GM19239 (cell line): ENCODE measurements around the gene TXNL1.
"Not testable (repeated sequence)": the region's sequence is repeated elsewhere in the genome, so short reads cannot be mapped to it uniquely, and the experiment has no call there.

ENCODE experiments used
- DNase-seq: peaks from one replicate; pipeline ENCODE4 v3.0.0; 2011; ENCODE audit warnings: low spot score; ENCODE audit not compliant: insufficient read length
- FAIRE-seq: peaks from 2 replicates; lab custom pipeline; 2011; peaks lifted over from hg19 to GRCh38; lab: Jason Lieb, UNC

TXNL1 gene

DNA sequence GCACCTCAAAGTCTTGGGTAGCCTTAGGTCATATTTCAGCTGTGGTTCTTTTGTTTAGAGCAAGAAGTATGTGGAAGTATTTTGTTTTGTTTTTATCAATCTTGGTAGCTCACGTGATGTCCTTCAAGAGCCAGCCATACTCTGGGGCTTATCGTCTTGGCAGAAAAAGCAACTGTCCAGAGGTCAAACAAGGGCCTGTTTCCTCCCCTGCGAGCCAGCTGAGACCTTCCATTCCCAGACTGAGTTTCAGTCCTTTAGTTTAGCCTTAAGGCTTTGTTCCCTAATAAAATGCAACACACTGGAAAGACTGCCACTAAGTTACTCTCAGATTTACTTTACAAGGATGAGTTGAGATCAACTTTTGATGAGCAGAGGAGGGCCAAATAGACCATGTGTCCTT lies 63.5 kb downstream of the TXNL1 start:
- FAIRE-seq: no peak
- no peak for DNase-seq

DNA sequence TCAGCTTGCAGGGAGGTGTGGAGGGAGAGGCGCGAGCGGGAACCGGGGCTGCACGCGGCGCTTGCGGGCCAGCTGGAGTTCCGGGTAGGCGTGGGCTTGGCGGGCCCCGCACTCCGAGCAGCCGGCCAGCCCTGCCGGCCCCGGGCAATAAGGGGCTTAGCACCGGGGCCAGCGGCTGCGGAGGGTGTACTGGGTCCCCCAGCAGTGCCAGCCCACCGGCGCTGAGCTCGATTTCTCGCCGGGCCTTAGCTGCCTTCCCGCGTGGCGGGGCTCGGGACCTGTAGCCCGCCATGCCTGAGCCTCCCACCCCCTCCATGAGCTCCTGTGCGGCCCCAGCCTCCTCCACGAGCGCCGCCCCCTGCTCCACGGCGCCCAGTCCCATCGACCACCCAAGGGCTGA lies 66.1 kb downstream of the TXNL1 start:
- FAIRE-seq, DNase-seq: not testable (repeated sequence)

DNA sequence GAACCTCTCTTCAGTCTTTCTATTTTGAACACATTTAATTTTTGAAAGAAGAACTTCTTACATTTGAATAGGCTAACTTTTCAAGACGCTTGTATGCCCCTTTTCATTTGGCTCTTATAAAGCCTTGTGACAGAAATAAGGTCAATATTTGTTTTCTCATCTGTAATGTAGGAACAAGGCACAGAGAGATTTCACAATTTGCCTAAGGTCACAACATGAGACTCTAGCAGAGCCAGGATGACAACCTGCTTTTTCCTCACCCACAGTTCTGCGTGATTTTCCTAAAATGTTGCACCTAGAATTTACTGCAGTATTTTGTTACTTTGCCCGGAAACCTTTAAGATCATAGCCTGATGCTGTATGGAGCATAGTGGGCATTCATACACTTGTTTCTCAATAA lies 67.4 kb downstream of the TXNL1 start:
- FAIRE-seq (no peak), DNase-seq (no peak)

DNA sequence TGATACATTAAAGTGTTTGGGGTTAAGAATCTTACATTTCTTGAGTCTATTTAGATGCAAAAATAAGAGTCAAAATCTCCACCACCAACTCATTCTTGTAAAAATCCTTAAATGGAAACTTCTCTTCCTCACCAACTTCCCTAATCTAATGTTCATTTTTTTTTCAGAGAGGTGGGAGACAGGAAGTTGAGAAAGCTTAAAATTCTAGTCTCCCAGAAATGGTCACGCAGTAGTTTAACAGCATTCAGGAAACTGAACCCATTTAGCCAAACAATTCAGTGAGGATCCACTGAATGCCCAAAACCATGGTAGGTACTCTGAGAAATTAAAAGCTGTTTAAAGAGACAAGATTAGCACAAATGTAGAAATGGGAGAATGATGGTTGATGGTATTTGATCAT lies 69.0 kb downstream of the TXNL1 start:
- no peak for FAIRE-seq
- DNase-seq: no peak

DNA sequence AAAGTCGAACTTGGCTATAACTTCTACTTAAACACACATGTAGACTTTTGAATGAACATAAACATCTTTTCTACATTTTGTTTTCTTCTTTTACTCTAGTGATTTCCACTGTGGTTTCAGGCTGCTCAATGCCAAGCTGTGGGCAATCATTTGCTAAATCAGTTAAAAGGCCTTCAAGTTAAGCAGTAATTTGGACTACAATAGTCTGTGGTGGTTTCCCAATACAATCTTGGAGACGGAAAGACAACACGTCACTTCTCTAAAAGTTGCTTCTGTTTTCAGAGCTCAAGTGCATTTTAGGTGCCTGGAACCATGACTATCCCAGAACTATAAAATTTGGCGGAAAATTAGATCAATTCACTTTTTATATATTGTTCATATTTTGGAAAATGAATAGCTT lies 69.4 kb downstream of the TXNL1 start:
- FAIRE-seq (no peak), DNase-seq (no peak)

DNA sequence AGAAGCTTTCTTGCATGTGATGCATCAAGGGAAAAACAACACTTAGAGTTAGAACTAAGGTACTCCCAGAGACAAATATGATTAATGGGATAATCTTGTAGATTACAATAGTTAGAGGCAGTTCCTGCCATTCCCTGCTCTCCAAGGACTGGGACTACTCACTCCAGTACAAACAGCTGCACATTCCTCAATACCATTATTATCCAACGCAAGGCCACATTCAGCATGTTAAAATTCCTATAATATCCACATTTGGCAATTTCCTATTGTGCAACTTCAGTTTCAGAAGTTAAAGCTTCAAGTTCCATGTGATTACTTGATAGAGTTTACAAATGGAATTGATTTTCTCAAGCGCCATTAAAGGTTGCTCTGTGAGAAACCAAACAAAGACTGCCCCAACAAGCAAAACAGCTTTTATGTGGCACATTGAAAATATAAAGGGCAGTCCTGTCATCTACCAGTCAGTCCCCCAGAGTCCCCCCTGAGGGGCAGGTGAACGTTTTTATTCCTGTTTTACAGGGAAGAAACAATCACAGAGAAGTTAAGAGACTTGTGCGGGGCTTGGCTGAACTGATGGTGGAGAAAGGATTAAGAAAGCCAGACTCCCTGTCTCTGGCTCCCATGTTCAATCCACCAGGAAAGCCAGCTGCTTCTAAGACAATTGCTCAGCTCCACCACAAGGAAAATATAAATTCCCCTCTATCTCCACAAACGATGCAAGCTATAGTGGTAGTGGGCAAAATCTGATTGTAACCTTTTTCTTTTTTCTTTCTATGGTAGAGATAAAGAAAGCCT lies 72.6 kb downstream of the TXNL1 start:
- DNase-seq (no peak), FAIRE-seq (no peak)

DNA sequence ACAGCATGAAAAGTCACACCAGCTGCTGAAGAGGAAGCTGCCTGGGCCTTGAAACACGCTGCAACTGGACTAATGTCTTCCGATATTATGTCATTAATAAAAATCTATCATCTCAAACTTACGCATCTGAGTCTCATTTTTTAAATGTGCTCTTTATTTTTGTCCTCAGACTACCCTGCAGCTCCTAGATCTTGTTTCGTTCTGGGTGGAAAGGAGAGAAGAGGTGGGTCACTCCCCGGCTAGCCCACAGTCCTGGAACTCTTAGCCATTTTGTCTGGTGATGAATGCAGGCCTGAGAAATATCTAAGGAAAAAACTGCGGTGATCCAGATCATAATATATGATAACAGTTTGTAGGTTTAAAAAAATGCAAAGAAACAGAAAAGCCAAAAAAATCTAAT lies 73.3 kb downstream of the TXNL1 start:
- FAIRE-seq (no peak), DNase-seq (no peak)

DNA sequence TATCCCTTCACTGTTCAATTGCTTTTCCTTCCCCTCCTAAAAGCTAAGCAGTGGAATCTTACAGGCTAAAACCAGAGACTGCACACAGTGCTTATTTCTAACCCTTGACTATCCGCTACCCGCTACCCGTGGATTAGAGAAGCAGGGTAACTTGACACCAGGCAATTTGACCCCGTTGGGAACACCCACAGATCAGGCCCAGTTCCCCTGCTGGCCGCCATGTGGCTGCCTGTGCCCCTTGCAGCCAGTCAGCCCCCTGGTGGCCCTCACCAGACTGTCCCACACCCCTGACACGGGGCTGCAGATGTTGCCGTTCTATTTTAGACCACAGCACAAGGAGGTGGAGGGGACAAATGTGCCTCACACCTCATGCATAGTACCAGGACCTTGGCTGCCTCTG lies 74.8 kb downstream of the TXNL1 start:
- no peak for DNase-seq
- no peak for FAIRE-seq

DNA sequence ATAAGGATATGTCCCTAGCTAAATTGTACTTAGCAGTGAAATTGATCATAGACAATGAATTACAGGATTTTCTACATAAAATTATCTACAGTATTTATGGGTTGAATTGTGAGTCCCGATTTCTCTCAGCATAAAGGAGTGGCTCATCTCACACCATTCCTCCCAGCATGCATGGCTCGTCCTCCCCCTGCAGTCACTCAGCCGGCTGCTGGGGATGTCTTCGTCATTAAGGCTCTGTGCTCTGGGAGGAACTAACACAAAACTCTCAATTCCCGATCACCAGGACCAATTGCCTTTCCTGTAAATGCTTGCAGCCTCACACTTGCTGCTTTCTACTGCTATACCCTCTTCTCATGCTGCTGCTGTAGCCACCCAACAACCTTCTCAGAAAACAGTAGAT lies 75.9 kb downstream of the TXNL1 start:
- DNase-seq: no peak
- FAIRE-seq: no peak

DNA sequence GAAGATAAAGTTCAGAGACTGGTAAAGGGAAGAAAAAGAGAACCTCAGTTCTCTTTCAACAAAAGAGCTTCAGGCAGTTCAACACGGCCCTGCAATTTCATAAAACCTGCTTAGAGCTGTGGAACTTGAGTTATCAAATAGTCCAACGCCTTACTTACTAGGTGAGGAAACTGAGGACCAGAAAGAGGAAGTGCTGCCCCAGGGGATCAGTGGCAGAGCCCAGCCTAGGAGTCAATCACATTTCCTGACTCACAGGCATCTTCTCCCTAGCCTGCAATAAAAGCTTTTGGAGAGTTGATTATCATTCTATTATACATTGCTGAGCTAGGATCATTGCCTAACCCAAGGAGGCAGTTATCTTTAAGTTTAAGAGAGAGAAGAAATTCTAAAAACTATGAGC lies 77.4 kb downstream of the TXNL1 start:
- FAIRE-seq (no peak), DNase-seq (no peak)

DNA sequence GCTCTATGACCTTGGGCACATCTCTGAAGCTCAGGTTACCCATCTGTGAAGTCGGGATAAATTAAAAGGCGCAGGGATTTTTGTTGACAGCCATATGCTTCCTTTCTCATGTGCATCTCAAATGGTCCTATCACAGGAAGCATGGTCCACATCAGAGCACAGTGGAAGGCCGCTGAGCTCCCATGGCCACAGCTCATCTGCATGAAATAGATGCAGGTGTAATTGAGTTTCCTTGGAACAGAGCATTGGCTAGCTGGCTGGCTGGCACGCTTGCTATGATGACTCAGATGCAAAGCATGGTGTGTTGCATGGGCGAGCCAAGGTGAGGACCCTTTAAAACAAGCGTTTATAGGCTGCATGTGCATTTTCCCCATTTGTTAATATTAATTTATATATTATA lies 79.3 kb downstream of the TXNL1 start:
- DNase-seq (no peak), FAIRE-seq (no peak)

DNA sequence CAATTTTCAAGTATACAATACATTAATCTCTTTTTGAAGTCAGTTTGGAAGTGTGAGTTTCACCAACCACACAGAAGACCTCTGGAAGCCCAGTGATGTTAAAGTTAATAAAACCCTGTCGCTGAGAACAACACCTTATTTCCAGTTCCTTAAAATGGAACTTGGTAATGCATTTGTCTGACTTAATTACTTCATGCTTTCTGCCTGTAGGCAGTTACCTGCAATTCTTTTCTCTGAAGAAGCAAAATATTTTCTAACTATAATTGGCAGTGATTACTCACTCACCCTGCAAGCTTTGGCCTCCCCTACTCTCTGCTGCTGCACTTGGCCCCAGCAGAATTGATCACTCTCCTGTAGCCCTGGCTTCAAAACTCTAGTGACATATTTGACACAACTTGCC lies 81.5 kb downstream of the TXNL1 start:
- FAIRE-seq: no peak
- no peak for DNase-seq

DNA sequence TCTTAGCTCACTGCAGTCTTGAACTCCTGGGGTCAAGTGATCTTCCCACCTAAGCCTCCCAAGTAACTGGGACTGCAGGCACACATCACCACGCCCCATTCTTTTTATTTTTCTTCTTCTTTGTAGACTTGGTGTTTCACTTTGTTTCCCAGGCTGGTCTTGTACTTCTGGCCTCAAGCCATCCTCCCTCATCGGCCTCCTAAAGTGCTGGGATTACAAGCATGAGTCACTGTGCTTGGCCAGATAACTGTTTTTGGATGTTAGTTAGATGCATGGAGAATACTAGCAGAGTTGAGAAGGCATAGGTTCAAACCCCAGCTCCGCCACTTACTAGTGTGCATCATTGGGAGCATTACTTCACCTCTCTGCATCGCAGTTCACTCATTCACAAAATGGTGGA lies 88.3 kb downstream of the TXNL1 start:
- DNase-seq: no peak
- FAIRE-seq: no peak
